HG03095 (cell line): ENCODE data around the gene KCNK7.
"Not testable (repeated sequence)": the region's sequence is repeated elsewhere in the genome, so short reads cannot be mapped to it uniquely, and the experiment has no call there.

Experiments
- ATAC-seq: cut with Tn5 transposase; IDR thresholded peaks from one replicate; pipeline ENCODE4 v1.9.1; 2021; ENCODE audit warnings: moderate library complexity; ENCODE audit not compliant: unreplicated experiment

Gene KCNK7

GRCh38 chr11:65574811-65575567 lies 20.6 kb downstream of the KCNK7 start:
- ATAC-seq, result no peak

- ATAC-seq, result peak; percentile 30
Measured at GRCh38 chr11:65574109-65574810, 21.3 kb downstream of the KCNK7 start.

- no peak for ATAC-seq
Measured at GRCh38 chr11:65573391-65574079, 22.1 kb downstream of the KCNK7 start.

GRCh38 chr11:65572356-65573051 lies 23.1 kb downstream of the KCNK7 start, which contains the start of gene FAM89B:
Gene FAM89B (plus strand): TSS chr11:65572538. CDS start chr11:65572670, 132 bp downstream.
- no peak for ATAC-seq

DNA sequence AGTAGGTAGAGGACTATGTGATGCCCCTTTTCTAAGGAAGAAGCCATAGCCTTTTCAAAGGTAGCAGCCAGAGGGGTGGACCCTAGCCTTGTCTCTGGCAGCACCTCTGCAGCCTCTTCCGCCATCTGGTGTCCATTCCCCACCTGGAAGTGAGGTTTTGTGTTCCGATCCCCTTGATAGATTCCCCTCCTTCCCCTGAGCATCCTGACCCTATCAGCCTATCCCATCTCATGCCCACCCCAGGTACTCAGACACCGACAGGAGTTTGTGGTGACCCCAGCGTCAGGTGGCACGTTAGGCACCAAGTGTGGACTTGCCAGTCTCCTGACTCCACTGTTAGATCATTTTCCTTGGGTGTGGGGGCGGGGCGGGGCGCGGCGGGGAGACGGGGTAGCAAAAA lies 23.7 kb downstream of the KCNK7 start:
- ATAC-seq, result no peak

DNA sequence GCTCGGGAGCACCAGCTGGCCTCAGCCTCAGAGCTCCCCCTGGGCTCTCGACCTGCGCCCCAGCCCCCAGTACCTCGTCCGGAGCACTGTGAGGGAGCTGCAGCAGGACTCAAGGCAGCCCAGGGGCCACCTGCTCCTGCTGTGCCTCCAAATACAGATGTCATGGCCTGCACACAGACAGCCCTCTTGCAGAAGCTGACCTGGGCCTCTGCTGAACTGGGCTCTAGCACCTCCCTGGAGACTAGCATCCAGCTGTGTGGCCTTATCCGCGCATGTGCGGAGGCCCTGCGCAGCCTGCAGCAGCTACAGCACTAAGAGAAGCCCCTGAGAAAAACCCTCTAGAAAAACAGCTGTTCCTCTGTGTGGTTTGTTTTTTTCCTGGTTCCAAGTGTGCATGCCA lies 24.2 kb downstream of the KCNK7 start:
- no peak for ATAC-seq

DNA sequence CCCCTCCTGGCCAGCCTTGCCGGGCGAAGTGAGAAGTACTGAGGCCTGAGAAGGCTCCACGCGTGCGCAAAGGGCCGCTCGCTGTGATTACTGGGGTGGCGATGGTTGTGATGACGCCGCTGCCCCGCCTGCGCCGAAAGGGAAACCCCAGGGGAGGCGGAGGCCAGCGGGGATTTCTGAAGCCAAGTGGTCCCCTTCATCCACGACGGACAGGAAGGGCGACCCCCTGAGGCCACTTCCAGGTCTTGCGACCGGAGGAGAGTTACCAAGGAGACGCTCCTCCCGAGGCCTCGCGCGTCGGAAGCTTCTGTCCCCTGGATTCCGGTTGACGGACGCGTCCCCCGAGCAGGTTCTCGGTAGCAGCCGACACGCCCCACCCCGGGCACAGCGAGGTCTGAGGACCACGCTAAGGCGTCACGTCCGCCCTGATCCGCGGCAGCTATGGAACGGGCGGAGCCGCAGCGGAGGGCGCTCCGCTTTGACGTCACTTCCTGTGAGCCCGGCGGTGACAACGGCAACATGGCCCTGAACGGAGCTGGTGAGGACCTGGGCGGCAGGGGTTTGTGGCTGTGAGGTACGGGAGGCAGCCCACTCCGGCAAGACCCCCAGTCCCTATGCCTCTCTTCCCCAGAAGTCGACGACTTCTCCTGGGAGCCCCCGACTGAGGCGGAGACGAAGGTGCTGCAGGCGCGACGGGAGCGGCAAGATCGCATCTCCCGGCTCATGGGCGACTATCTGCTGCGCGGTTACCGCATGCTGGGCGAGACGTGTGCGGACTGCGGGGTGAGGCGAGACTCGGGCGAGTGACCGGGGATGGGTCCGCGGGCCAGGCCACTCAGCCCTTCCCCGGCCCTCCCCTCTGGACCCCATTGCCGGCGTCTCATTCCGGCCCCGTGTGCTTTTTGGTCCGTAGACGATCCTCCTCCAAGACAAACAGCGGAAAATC lies 25.4 kb downstream of the KCNK7 start, which contains the start of gene ZNRD2:
Gene ZNRD2, plus strand, starts transcription at position 505 of the 946 bp plus-strand sequence. Its CDS starts 15 bp downstream, at position 520.
- peak; percentile 49 for ATAC-seq

DNA sequence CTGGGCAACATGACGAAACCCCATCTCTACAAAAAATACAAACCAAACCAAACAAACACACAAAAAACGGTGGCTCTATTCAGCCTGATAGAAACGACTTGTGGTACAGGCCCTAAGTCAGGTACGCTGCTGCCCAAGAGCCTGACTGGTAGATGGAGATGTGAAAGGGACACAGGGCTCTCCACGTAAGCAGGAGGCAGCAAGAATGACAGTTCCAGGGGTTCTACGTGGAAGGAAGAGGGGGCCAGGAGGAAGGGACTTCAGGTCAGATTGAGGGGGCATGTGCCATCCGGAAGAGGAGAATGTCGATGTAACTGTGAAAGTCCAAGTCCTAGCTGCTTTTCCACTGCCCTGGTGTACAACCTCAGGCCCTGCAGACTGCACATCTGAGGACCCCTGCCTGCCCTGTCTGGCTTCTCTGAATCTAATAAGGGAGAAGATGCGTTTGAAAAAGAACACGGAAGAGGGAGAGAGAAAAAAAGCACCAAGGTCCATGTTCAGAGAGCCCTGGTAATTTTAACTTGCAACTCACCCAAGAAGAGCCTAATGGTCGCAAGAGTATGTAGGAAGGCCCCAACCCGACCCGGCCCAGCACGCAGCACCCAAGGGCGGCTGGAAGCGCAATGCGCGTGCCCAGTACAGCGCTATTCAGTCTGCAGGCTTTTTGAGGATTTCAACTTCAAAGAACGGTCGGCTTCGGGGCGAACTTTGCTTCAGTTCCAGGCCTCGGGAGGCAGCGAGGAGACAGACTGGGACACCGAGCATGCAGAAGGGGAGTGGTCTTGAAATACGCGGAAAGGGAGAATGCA lies 26.2 kb downstream of the KCNK7 start:
- ATAC-seq, result no peak

- no peak for ATAC-seq
Measured at GRCh38 chr11:65565624-65566453, 29.8 kb downstream of the KCNK7 start.

DNA sequence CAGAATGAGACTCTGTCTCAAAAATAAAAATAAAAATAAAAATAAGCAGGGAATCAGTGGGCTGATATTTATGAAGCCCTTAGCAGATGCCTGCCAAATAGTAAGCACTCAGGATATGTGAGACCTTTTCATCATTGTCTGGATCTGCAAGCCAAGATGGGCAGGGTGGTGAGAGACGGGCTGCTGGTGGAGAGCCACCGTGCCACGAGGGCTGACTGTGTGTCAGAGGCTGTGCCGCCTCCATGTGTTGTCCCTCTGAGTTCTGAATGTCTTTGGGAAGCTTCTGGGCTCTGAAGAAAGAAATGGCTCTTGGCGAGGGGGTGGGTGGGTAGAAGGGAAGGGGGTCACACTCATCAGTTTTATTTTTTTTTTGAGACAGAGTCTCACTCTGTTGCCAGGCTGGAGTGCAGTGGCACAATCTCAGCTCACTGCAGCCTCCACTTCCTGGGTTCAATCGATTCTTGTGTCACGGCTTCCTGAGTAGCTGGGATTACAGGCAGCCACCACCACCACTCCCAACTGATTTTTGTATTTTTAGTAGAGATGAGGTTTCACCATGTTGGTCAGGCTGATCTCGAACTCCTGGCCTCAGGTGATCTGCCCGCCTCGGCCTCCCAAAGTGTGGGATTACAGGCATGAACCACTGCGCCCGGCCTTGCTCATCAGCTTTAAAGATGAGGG lies 30.6 kb downstream of the KCNK7 start:
- ATAC-seq, result not testable (repeated sequence)

GRCh38 chr11:65563601-65564000 lies 32.0 kb downstream of the KCNK7 start:
- ATAC-seq, result no peak

GRCh38 chr11:65562788-65563187 lies 32.8 kb downstream of the KCNK7 start:
- ATAC-seq, result no peak

GRCh38 chr11:65562020-65562419 lies 33.6 kb downstream of the KCNK7 start:
- no peak for ATAC-seq

GRCh38 chr11:65560555-65561418 lies 34.8 kb downstream of the KCNK7 start:
- no peak for ATAC-seq

DNA sequence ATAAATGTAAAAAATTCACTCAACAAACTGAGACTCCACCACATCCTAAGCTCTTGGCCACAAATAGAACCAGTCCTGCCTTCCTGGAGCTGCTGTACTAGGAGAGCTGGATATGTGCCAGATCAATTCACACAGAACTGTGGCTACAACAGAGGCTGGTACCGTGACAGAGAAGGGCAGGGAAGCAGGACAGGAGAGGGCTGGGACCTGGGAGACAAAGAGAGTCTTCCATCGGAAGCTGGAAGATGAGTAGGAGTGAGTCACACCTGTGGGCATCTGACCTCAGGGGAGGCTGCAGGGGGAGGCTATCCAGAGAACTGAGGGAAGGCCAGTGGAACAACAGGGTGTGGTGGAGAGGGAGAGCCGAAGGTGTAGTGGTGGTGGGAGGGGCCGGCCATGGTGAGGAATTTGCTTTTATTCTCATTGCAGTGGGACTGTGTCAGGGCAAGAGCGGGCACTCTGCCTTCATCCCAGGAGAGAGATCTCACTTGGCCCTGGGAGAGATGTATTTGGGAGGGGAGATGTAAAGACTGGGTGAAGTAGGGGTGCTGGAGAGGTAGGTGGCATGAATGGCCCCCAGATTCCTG lies 35.6 kb downstream of the KCNK7 start:
- no peak for ATAC-seq

- no peak for ATAC-seq
Measured at GRCh38 chr11:65559535-65559934, 36.1 kb downstream of the KCNK7 start.
